HUDEP-2 (cell line): Measurements from ENCODE around the gene OBSL1.

ENCODE experiments used
- DNase-seq, 76 experiments: peaks; one replicate each; lab custom pipeline; 2025; ENCODE audit not compliant: unreplicated experiment in 76 of 76; lab: John Stamatoyannopoulos, UW

OBSL1 gene

DNA sequence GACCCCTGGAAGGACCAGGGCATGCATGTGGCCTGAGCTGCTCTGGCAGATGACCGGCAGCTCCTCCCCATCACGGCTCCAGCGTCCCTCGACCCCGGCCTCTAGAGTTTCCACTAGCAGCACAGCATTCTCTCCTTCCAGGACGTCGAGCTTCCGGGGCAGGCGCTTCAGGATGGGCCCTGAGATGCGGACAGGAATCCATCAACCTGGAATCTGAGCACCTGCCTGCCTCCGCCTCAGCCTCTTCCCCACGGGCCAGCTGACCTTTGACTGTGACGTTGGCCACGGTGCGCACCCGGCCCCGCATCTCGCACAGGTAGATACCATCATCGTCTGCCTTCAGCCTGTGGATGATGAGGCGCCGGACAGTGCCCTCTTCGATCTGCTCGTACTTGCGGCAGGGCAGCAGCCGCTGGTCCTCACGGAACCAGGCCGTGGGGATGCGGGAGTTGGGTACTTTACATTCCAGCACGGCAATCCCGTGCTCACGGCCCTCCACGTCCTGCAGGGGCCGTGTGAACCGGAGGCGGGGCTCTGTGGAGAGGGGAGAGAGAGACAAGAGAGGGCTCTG lies 3.5 kb downstream of the OBSL1 start:
- no peak for DNase-seq

DNA sequence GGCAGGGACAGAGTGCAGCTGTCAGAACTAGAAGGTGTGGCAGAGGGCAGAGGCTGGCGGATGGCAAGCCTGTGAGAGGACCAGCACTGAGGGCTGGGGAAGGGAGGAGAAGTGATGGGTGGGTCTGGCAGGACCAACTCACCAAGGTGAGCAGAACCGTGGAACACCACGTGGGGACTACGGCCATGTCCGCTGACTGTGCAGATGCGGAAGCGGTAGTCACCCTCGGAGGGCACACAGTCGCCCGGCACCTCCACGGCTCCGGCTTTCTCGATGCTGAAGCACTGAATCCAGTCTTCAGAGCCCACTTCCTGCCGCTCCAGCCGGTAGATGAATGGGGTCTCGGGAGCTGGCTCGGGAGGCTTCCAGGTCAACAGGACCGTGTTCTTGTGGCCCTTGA lies 4.2 kb downstream of the OBSL1 start:
- DNase-seq = no peak

DNA sequence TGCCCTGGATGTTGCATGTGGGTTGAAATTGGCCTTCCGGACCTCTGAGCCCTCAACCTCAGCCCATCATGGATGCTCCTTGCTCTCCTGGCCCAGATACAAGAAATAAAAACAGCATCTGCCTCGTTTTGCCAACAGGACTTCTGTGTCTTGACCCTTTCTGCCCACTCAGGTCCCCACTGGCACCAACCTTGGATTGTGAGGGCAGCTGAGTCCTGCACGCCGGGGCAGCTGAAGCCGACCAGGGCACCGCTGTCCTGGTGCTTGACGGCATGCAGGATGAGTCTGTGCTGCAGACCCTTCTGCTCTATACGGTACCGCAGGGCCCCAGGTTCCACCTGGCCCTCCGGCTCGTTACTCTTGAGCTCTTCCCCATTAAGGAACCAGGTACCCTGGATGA lies 4.7 kb downstream of the OBSL1 start:
- DNase-seq = no peak

DNA sequence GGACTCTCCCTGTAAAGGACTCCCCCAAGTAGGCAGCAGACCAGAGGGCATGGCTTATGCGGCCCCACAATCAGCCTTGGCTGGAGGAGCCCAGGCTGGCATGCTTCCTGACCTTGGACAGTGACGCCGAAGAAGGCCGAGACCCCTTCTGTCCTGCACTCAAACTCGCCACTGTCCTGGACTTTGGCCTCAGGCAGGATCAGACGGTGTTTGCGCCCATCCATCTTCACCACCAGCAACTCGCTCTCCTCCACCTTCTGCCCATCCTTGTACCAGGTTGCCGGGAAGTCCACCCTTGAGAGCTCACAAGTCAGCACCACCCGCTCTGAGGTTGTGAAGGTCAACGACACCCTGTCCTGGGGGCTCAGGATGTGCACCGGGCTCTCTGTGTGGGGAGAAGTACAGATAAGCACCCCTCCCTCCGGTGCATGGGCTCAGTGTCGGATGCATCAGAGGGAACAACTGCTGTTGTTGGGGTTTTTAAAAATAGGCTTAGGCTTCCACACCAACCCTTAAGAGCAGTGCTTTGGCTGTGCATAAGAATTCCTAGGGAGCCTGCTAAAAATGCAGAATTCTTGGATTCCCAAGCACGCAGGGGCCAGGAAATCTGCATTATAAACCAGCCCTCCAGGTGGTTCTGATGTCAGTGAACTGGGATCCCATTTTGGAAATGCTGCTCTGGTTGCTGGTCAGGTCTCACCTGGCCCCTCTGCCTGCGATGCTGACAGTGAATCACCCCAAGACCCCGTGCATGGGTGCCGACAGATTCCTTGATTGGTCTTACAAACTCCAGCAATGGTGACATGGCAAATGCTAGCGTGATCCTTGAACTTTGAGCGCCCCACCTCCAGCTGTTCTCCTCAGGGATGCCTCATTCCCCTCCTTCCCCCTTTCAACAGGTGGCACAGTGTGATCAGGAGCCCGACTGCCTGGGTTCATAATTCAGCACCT lies 5.9 kb downstream of the OBSL1 start:
- DNase-seq = no peak

DNA sequence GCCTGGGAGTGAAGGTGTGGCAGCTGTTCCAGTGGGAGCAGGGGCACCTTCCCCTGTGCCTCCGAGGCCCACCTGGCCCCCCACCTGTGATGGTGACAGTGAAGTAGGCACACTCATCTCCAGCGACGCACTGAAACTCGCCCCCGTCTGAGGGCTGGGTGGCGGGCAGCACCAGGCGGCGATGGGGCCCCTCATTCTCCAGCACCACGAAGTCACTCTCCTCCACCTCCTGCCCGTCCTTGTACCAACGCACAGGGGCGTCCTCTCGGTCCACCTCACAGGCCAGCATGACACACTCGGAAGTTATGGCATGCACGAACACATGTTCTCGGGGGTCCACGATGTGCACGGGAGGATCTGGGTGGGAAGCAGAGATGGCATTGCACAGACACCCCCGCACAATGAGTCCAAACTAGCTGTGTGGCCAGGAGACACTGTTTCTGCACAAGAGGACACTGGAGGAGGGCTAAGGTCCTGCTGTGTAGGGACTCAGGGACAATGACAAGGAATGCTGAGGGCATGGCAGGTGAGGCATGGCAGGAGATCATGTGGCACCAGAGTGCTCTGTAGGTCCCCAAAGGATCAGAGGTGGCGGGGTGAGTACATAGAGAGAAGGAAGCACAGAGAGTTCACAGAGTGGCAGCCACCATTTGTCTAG lies 7.9 kb downstream of the OBSL1 start:
- no peak for DNase-seq

DNA sequence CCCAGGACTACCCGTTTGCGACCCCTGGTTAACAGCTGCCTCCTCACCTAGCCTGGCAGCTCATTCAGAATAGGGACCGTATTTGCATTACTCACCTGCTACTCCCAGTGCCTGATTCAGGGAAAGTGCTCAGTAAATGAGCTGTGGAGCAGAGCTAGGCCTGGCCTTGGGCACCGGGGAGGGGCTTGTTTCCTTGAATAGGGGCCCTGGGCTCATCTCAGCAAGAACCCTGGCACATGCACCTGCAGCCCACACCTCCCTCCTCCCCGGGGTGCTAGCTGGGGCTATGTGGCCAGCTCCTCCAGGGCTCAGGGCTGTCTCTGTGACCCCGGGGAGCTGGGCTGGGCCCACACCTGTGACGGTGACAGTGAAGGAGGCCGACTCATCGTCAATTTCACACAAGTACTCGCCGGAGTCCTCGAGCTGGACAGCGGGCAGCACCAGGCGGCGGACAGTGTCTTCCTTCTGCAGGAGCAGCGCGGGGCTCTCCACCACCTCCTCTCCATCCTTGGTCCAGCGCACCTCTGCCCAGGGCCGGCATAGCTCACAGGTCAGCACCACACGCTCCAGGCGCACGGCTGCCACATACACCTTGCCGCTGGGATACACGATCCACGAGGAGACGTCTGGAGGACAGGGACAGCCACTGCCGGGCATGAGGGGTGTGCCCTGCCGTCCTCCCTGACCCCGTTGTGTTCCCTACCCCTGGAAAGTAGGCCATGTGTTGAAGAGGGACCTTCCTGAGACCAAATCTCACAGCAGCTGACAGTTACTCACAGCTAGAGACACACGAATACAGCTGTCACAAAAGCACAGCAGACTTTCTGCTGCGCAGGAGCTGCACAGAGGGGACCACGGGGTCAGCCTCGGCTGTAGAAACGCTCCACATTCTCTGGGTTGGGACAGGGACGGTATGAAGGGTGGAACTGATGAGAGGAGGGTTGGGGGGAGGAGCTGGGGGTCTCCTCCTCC lies 9.0 kb downstream of the OBSL1 start:
- no peak for DNase-seq

DNA sequence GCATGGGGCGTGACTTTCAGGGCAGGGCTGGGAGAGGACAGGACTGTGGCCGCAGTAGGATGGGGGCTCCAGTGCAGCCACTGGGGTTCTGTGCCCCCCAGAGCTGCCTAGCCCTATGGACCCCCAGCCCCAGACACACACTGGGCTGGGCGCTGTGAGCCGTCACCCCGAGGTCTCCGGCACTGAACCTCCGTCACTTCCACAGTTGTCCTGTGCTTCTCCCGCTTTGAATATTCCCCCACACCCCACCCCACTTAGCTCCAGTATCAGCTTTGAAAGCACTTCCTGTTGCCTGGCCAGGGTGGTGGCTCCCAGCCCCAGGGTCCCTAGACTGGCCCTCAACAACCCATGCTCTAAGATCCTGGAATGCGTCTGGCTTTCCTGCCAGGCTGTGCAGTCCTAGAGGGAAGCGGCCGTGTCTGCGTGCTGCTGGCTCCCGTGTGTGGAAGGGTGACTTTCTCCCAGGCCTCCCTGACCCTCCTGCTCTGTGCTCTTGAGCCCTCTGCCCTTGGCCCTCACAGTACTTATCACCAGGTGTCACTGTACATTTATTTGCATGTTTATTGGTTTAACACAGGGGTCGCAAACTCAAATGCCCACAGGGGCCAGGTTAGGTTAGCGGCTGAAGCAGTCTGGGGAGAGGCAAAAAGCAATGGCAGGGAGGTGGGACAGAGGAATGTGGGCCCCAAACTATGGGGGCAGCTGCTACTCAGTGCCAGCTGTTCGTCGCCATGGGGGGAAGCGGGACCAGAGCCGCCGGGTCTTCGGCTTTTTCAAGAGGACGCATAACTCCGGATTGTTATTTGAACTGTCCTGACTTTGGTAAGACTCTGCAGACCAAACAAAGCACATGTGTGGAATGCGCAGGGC lies 9.9 kb downstream of the OBSL1 start:
- no peak for DNase-seq

DNA sequence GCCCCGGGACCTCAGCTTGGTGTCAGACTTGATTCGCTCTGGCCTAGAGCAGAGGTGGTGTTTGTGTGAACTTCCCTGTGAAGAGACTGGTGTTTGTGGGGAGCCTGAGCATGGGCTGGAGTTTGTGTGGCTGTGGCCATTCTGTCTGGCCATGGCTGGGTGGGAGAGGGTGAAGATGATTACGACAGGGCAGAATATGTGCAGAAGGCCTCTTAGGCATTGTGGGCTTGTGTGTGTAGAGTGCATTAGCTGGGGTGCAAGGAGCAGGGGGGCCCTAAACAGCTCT lies 10.5 kb downstream of the OBSL1 start:
- no peak for DNase-seq

DNA sequence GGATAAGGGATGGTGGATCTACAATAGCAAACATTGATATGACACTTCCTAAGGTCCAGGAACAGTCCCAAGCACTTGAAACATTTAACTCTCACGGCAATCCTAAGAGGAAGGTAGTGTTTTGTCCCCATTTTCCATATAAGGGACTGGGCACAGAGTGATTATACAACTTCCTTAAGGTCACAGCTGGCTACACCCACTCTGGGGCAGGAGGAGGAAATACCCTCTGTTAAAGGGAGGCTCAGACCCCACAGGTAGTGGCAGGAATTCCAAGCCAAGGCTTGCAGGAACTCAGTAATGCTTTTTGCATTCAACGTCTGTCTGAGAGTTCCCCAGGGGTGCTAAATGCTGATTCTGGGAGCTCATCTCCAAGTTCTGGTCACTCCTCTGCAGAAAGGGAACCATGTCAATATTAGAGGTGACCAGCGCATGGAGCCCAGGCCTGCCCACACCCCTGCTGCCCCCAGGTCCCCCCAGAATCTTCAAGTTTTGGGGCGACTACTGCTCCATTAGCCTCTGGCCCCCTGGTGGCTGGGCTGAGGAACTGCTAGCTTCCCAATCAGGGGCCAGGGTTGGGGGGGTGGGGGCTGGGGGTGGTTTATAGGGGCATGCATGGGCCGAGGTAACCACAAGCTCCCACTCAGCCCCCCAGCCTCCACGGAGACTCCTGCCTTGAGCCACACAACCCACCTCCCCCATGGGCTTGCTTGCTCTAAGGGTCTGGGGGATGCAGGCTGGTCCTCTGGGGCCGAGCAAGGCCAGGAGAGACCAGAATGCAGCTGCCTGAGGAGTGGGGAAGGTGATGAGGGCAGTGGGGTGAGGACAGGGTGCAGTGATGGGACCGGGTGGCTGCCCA lies 11.1 kb downstream of the OBSL1 start:
- DNase-seq = no peak

DNA sequence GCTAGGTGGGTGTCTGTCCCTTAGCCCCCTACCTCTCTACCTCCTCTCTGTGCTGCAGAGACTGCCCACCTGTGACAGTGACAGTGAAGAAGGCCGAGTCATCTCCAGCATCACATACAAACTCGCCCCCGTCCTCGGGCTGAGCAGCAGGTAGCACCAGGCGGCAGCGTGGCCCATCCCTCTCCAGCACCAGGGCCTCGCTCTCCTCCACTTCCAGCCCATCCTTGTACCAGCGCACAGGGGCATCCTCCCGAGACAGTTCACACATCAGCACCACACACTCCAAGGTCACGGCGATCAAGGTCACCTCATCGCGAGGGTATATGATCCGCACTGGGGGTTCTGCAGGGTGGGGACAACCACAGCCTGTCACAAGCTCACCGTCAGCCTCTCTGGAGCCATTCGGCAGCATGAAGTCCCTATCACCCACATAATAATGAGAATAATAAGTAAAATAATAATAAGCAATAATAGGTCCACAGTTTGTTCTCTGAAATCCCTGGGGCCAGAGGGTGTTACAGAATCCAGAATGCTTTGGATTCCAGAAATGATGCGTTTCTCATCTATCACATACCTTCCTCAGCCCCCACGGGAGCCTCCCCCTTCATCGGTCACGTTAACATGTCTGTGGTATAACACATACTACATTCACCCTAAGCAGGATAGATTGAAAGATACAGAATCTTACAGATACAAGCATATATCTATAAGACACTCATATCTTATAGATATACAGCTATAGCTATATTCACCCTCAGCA lies 12.0 kb downstream of the OBSL1 start:
- no peak for DNase-seq

DNA sequence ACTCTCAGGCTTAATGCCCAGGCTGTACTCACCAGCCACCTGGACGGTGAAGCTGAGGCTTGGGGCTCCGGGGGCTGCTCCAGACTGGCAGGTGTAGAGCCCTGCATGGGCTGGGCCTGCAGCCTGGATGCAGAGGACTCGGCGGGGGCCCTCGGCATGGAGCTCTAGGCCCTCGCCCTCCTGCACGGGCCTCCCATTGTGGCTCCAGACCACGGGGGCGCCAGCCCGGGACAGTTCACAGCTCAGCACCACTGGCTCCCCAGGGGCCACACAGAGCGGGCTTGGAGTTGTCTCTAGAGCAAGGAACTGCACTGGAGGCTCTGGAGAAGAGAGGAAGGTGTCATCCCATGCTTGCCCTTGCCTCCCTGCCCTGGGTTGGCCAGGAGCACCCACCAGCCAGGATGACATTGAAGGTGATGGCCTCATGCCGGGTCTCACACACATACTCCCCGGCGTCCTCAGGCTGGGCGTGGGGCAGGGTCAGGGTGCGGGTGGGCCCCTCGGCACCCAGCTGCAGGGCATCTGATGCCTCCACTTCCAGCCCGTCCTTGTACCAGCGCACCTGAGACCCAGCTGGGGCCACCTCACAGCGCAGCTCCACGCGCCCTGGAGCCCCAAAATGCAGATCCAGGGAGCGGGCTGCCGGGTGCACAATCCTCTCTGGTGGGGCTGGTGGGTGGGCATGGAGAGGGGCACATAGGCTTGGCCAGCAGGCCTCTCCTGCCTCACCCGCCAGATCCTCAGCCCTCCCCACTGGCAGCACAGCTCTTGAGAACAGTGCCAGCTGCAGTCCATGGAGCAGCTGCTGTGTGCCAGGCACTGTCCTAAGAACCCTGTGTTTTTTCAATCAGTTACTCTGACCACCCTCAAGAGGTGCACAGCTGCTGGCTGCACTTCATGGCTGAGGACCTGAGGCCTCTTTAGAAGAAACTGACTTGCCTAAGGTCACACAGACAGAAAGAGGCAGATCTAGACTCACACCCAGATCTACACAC lies 13.3 kb downstream of the OBSL1 start:
- DNase-seq = no peak

DNA sequence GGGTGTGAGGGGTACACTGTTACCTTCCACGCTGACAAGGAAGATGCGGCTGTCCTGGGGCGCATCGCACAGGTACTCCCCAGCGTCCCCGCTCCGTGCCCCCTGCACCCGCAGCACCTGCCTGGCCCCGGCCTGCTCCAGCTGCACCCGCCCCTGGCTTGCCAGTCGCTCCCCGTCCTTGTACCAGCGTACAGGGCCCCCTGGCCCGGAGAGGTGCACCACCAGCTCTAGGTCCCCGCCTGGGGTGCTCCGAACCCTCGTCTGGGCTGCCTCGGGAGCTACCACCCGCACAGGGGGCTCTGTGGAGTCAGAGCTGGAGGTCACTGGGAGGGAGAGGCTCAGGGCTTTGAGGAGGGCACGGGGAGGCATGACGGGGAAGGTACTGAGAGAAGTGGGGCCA lies 14.0 kb downstream of the OBSL1 start:
- no peak for DNase-seq

DNA sequence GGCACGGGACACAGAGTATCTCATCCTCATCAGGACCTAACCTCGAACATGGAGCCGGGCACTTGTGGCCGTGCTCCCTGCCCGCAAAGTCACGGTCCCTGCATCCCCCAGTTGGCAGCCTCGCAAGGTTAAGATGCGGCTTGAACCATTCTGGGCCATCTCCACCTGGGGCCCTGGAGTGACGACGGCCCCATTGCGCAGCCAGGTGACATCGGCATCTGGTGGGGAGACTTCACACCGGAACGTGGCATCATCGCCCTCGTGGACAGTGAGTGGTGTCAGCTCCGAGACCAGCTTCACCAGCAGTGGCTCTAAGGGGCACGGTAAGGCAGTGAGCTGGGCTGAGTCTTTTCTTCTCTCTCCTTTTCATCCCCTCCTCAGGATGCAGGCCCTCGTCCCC lies 14.9 kb downstream of the OBSL1 start:
- no peak for DNase-seq

DNA sequence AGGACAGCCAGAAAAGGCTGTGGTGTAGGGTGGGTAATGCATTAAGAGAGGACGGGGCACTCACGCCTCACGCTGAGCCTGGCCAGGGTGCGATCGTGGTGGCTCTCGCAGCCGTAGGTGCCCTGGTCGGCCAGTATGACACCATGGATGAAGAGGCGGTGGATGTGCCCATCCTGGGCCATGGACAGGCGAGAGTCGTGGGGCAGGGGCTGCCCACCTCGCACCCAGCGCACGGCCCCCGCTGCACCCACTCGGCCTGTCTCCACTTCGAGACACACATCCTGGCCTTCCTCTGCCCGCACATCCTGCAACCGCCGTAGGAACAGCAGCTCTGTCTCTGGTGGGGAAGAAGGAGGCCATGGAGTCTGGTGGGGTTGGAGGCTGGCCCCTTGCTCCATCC lies 15.4 kb downstream of the OBSL1 start:
- DNase-seq = no peak

DNA sequence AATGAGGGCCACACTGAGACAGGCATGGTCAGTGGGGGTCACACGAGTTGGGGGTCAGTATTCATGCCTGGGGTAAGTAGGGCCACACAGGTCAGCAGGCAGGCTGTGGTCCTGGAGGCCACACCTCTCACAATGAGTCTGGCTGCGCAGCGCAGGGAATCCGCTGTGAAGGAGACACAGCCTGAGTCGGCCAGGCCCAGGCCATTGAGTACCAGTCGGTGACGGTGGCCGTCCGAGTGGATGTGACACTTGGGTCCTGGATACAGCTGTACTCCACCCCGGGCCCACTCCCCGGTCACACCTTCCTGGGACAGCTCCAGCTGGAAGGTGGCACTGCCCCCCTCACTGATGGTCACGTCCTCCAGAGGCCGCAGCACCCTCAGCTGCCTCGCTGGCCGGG lies 17.0 kb downstream of the OBSL1 start:
- no peak for DNase-seq

DNA sequence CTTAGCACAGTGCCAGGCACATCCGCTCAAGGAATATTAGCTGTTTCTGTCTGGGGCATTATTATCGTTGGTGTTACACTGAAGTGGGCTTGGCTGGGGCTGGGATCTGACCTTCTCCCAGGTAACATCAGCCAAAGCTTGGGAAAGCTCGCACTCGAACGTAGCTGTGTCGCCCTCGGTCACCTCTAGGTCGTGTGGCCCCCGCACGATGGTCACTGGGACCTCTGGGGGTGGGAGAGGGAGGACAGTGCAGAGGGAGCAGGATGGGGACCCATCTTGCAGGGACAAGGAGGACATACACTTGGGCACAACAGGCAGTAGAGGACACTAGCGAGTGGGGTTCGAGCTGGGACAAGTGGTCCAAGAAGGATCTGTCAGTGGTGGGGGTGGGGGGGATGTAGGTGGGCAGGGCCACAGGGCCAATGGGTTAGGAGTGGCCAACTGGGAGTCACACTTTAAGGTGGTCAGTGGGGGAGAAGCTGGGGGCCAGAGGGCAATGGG lies 17.8 kb downstream of the OBSL1 start:
- DNase-seq = no peak

DNA sequence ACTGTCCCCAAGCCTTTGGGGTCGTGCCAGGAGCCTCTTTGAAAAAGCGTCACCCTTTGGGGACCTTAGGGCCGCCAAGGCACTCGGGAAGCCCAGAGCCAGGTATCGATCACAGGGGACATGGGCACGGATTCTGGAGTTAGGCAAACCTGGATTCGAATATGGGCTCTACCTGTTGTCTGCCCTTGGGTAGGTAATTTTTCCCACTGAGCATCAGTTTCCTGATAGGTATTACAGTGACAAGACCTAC lies 18.2 kb downstream of the OBSL1 start:
- no peak for DNase-seq
